ENCODE measurements around the gene EEF1A2. TPM values are rescaled to one million over a fixed set of nuclear protein-coding genes. Genes with fewer than 3 reads are reported as not detected.

EEF1A2 gene
- total and polyA plus RNA-seq, 2 donors from 2014 or later = 1.5 to 18.1 TPM

GRCh38 chr20:63519668-63520503 lies 21.0 kb upstream of the EEF1A2 start:
- no peak for FAIRE-seq
- intact Hi-C loops (cut with DNase I) = no loop called here
- H3K27me3 ChIP-seq (ENCODE audit: control insufficient read depth, insufficient read depth, low read length) = no peaks in the 10 kb centered on the region
- H3K4me1 ChIP-seq (ENCODE audit: control insufficient read depth in 2 of 3, insufficient read depth in 2 of 3, low read depth in 1 of 3, low read length in 3 of 3) = peaks cover 0 to 11% (median 0%) of the 10 kb centered on the region in 3 donors
- peak; percentile 70 to 93 (median 83) for DNase-seq
- H3K36me3 ChIP-seq (ENCODE audit: control insufficient read depth in 2 of 3, insufficient read depth in 3 of 3, low read length in 3 of 3) = peaks cover 0 to 7% (median 0%) of the 10 kb centered on the region in 3 donors
- peak overlapping the region; percentile 10 to 71 (median 16) for H3K4me3 ChIP-seq (ENCODE audit: low read length in 3 of 3)
- no peaks in the 10 kb centered on the region for H3K9me3 ChIP-seq (ENCODE audit: control insufficient read depth in 2 of 3, insufficient read depth in 1 of 3, low read length in 3 of 3)
- H3K9ac ChIP-seq (ENCODE audit: low read length in 3 of 3) = peak overlapping the region in 1 of 3 donors; percentile 40
- TF ChIP-seq, protein P1, sequence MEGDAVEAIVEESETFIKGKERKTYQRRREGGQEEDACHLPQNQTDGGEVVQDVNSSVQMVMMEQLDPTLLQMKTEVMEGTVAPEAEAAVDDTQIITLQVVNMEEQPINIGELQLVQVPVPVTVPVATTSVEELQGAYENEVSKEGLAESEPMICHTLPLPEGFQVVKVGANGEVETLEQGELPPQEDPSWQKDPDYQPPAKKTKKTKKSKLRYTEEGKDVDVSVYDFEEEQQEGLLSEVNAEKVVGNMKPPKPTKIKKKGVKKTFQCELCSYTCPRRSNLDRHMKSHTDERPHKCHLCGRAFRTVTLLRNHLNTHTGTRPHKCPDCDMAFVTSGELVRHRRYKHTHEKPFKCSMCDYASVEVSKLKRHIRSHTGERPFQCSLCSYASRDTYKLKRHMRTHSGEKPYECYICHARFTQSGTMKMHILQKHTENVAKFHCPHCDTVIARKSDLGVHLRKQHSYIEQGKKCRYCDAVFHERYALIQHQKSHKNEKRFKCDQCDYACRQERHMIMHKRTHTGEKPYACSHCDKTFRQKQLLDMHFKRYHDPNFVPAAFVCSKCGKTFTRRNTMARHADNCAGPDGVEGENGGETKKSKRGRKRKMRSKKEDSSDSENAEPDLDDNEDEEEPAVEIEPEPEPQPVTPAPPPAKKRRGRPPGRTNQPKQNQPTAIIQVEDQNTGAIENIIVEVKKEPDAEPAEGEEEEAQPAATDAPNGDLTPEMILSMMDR (IDR thresholded peaks at IDR 0.05; ENCODE audit: borderline replicate concordance, extremely low read depth, insufficient read depth) = no peak
- peak overlapping the region; percentile 60 to 63 for H3K27ac ChIP-seq (ENCODE audit: low read depth in 2 of 2, low read length in 2 of 2)

GRCh38 chr20:63518946-63519667 lies 20.2 kb upstream of the EEF1A2 start:
- TF ChIP-seq, protein P1 (IDR thresholded peaks at IDR 0.05; ENCODE audit: borderline replicate concordance, extremely low read depth, insufficient read depth) = no peak
- Histone ChIP-seq H3K4me3 (ENCODE audit: low read length in 3 of 3) (peak overlapping the region in 2 of 3 donors; percentile 10 to 71), H3K27me3 (ENCODE audit: control insufficient read depth, insufficient read depth, low read length) (no peaks in the 10 kb centered on the region), H3K36me3 (ENCODE audit: control insufficient read depth in 2 of 3, insufficient read depth in 3 of 3, low read length in 3 of 3) (peaks cover 0 to 7% (median 0%) of the 10 kb centered on the region in 3 donors), H3K4me1 (ENCODE audit: control insufficient read depth in 2 of 3, insufficient read depth in 2 of 3, low read depth in 1 of 3, low read length in 3 of 3) (peaks cover 0 to 11% (median 0%) of the 10 kb centered on the region in 3 donors), H3K27ac (ENCODE audit: low read depth in 2 of 2, low read length in 2 of 2) (no peak overlapping the region), H3K9me3 (ENCODE audit: control insufficient read depth in 2 of 3, insufficient read depth in 1 of 3, low read length in 3 of 3) (no peaks in the 10 kb centered on the region), H3K9ac (ENCODE audit: low read length in 3 of 3) (no peak overlapping the region)
- DNase-seq (peak in 2 of 5 donors; percentile 73 to 83), FAIRE-seq (no peak)
- intact Hi-C loops (cut with DNase I) = no loop called here

DNA sequence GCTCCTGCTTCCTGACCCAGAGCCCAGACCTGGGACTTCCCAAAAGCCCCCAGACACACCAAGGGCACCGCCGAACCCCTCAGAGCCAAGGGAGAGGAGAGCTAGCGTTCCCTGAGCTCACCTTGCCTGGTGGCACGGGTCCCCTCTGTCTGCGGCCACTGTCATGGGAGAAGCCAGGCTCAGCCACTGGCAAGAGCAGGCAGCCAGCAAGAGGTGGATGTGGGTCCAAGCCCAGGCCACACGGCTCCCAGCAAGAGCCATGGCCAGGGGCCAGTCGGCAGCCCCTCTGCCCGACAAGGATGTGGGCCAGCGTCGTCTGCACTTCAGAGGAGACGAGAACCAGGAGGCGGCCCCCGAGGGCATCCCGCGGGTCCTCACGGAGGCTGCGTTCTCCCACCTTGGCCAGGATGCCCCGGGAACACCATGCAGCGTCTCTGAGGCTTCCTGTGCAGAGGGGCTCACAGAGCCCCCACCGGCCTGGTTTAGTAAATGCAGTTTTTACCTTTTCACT lies 19.5 kb upstream of the EEF1A2 start:
- no peaks in the 10 kb centered on the region for H3K9me3 ChIP-seq (ENCODE audit: control insufficient read depth in 2 of 3, insufficient read depth in 1 of 3, low read length in 3 of 3)
- no peak for FAIRE-seq
- intact Hi-C loops (cut with DNase I) = no loop called here
- H3K4me1 ChIP-seq (ENCODE audit: control insufficient read depth in 2 of 3, insufficient read depth in 2 of 3, low read depth in 1 of 3, low read length in 3 of 3) = peaks cover 0 to 11% (median 0%) of the 10 kb centered on the region in 3 donors
- H3K27ac ChIP-seq (ENCODE audit: low read depth in 2 of 2, low read length in 2 of 2) = no peak overlapping the region
- no peak overlapping the region for H3K4me3 ChIP-seq (ENCODE audit: low read length in 3 of 3)
- peak in 2 of 5 donors; percentile 48 to 77 for DNase-seq
- peaks cover 0 to 3% (median 0%) of the 10 kb centered on the region in 3 donors for H3K36me3 ChIP-seq (ENCODE audit: control insufficient read depth in 2 of 3, insufficient read depth in 3 of 3, low read length in 3 of 3)
- TF ChIP-seq, protein P1 (IDR thresholded peaks at IDR 0.05; ENCODE audit: borderline replicate concordance, extremely low read depth, insufficient read depth) = no peak
- H3K9ac ChIP-seq (ENCODE audit: low read length in 3 of 3) = no peak overlapping the region
- no peaks in the 10 kb centered on the region for H3K27me3 ChIP-seq (ENCODE audit: control insufficient read depth, insufficient read depth, low read length)

All from kidney (tissue), 14 donors.